Mesenchymal stem cell (in vitro differentiated cells and primary cell): ENCODE results near the gene LLGL2.
A peak's percentile ranks its signal among the peaks of the same experiment; 100 is the strongest.

Source experiments
- DNase-seq: peaks from one replicate; pipeline ENCODE4 v3.0.0-alpha.2; 2013
- H2AFZ ChIP-seq: one replicate; pipeline ENCODE4 v1.6.1; 2013; ENCODE audit warnings: low read depth, mild to moderate bottlenecking, control low read depth, inconsistent platforms, low read length, moderate library complexity
- H2AK5ac ChIP-seq: 2 replicates; pipeline ENCODE4 v1.6.1; 2013; ENCODE audit warnings: low read length, moderate library complexity, mild to moderate bottlenecking, inconsistent platforms; ENCODE audit not compliant: severe bottlenecking
- H2BK120ac ChIP-seq: one replicate; pipeline ENCODE4 v1.6.1; 2013; ENCODE audit warnings: low read depth, mild to moderate bottlenecking, inconsistent platforms, low read length, moderate library complexity
- H2BK12ac ChIP-seq, 2 experiments: one replicate each; pipeline ENCODE4 v1.6.1; 2013; ENCODE audit warnings: inconsistent platforms in 2 of 2, low read length in 2 of 2, mild to moderate bottlenecking in 2 of 2, moderate library complexity in 2 of 2, control low read depth in 1 of 2
- H2BK15ac ChIP-seq: one replicate; pipeline ENCODE4 v1.6.1; 2013; ENCODE audit warnings: mild to moderate bottlenecking, low read depth, inconsistent platforms; ENCODE audit not compliant: poor library complexity, severe bottlenecking
- H2BK5ac ChIP-seq: 2 replicates; pipeline ENCODE4 v1.6.1; 2013; ENCODE audit warnings: low read depth, mild to moderate bottlenecking, low read length, control low read depth, inconsistent platforms; ENCODE audit not compliant: poor library complexity, severe bottlenecking
- H3K14ac ChIP-seq, 2 experiments: one replicate each; pipeline ENCODE4 v1.6.1; 2013; ENCODE audit warnings: inconsistent platforms in 2 of 2, low read length in 2 of 2, control low read depth in 1 of 2, mild to moderate bottlenecking in 1 of 2, moderate library complexity in 1 of 2
- H3K18ac ChIP-seq, 2 experiments: one replicate each; pipeline ENCODE4 v1.6.1; 2013; ENCODE audit warnings: inconsistent platforms in 2 of 2, low read length in 2 of 2, control low read depth in 1 of 2, low read depth in 1 of 2, mild to moderate bottlenecking in 1 of 2
- H3K23ac ChIP-seq, 2 experiments: one replicate each; pipeline ENCODE4 v1.6.1; 2013; ENCODE audit warnings: inconsistent platforms in 2 of 2, low read length in 2 of 2, mild to moderate bottlenecking in 2 of 2, moderate library complexity in 2 of 2, control low read depth in 1 of 2
- H3K27ac ChIP-seq: 2 replicates; pipeline ENCODE4 v1.5.1; 2013; ENCODE audit warnings: mild to moderate bottlenecking, moderate library complexity, low read length, control low read depth, inconsistent platforms; ENCODE audit not compliant: poor library complexity, severe bottlenecking
- H3K27me3 ChIP-seq, 2 experiments: 2 replicates each; pipeline versions ENCODE4 v1.6.1 to v1.7.0; 2013; ENCODE audit warnings: low read length in 2 of 2, mild to moderate bottlenecking in 2 of 2, moderate library complexity in 2 of 2, control low read depth in 1 of 2, inconsistent platforms in 1 of 2; ENCODE audit not compliant: control insufficient read depth in 1 of 2, insufficient read depth in 1 of 2
- H3K36me3 ChIP-seq, 2 experiments: 2 replicates each; pipeline versions ENCODE4 v1.6.1 to v1.7.0; 2013; ENCODE audit warnings: low read length in 2 of 2, control low read depth in 1 of 2, inconsistent platforms in 1 of 2, low read depth in 1 of 2, mild to moderate bottlenecking in 1 of 2; ENCODE audit not compliant: insufficient read depth in 2 of 2, control insufficient read depth in 1 of 2
- H3K4ac ChIP-seq, 2 experiments: one replicate each; pipeline ENCODE4 v1.6.1; 2013; ENCODE audit warnings: inconsistent platforms in 2 of 2, low read length in 2 of 2, mild to moderate bottlenecking in 2 of 2, moderate library complexity in 2 of 2, control low read depth in 1 of 2, low read depth in 1 of 2
- H3K4me1 ChIP-seq: 2 replicates; pipeline ENCODE4 v1.6.1; 2013; ENCODE audit warnings: low read depth, low read length, control low read depth; ENCODE audit not compliant: control insufficient read depth, insufficient read depth
- H3K4me2 ChIP-seq: 2 replicates; pipeline ENCODE4 v1.6.1; 2013; ENCODE audit warnings: low read length, mild to moderate bottlenecking, inconsistent platforms; ENCODE audit not compliant: poor library complexity, severe bottlenecking
- H3K4me3 ChIP-seq, 2 experiments: 2 replicates each; pipeline versions ENCODE4 v1.5.1 to v1.7.0; 2013; ENCODE audit warnings: low read length in 2 of 2, mild to moderate bottlenecking in 2 of 2, control low read depth in 1 of 2, low read depth in 1 of 2; ENCODE audit not compliant: insufficient read depth in 1 of 2
- H3K79me1 ChIP-seq: replicated peaks from 2 replicates; pipeline ENCODE4 v1.6.1; 2013; ENCODE audit warnings: mild to moderate bottlenecking, control low read depth, low read length, inconsistent platforms; ENCODE audit not compliant: poor library complexity, severe bottlenecking
- H3K9ac ChIP-seq: 2 replicates; pipeline ENCODE4 v1.7.0; 2013; ENCODE audit warnings: mild to moderate bottlenecking, low read length, moderate library complexity
- H3K9me3 ChIP-seq: 2 replicates; pipeline ENCODE4 v1.7.0; 2013; ENCODE audit warnings: mild to moderate bottlenecking, low read length; ENCODE audit not compliant: control insufficient read depth
- H4K8ac ChIP-seq: one replicate; pipeline ENCODE4 v1.6.1; 2013; ENCODE audit warnings: inconsistent platforms, mild to moderate bottlenecking, low read length, moderate library complexity
- H4K91ac ChIP-seq: one replicate; pipeline ENCODE4 v1.6.1; 2013; ENCODE audit warnings: mild to moderate bottlenecking, low read length, inconsistent platforms
- WGBS: methylation state at CpG from one replicate; pipeline ENCODE4 v1.1.7; 2013; ENCODE audit warnings: mixed read lengths; 5-methylcytosine and 5-hydroxymethylcytosine counted together

The LLGL2 gene

DNA sequence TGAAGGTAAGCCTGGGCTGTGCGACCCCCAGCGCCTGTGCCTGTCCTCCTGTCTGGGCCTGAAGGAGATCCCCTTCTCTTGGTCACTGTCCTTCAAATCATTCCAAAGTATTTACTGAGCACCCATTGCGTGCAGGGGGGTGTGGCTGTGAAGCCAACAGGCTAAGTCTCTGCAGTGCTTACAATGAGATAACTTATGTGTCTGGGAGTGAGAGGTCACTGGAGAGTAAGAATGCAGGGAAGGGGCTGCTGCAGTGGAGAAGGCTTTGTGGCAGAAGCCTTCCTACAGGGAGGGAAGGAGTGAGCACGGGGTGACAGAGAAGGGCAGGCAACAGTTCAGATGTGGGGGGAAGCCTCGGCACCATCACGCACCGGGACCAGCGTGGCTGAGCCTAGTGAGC is 96.6 kb downstream of the LLGL2 start:
- H3K4me3 ChIP-seq, result no peak overlapping the region
- H3K4me1 ChIP-seq, result peaks cover 17% of the 10 kb centered on the region
- H3K14ac ChIP-seq, result peak overlapping the region in 1 of 2 experiments; percentile 14
- H3K4me2 ChIP-seq, result no peak overlapping the region
- H3K18ac ChIP-seq, result no peak overlapping the region
- no peak overlapping the region for H4K8ac ChIP-seq
- no peak overlapping the region for H4K91ac ChIP-seq
- H3K79me1 ChIP-seq, result no peaks in the 10 kb centered on the region
- no peak overlapping the region for H2BK120ac ChIP-seq
- H2AFZ ChIP-seq, result no peak overlapping the region
- peak; percentile 26 for DNase-seq
- no peak overlapping the region for H3K27ac ChIP-seq
- no peaks in the 10 kb centered on the region for H3K9me3 ChIP-seq
- H2BK12ac ChIP-seq, result no peak overlapping the region
- no peak overlapping the region for H2BK15ac ChIP-seq
- H3K23ac ChIP-seq, result no peak overlapping the region
- peaks cover 26 to 49% of the 10 kb centered on the region in 2 experiments for H3K27me3 ChIP-seq
- no peak overlapping the region for H2AK5ac ChIP-seq
- no peak overlapping the region for H2BK5ac ChIP-seq
- H3K9ac ChIP-seq, result no peak overlapping the region
- H3K4ac ChIP-seq, result no peak overlapping the region
- peaks cover 0 to 6% of the 10 kb centered on the region in 2 experiments for H3K36me3 ChIP-seq
- 87% methylated on average over 8 of the region's 8 CpGs for WGBS

DNA sequence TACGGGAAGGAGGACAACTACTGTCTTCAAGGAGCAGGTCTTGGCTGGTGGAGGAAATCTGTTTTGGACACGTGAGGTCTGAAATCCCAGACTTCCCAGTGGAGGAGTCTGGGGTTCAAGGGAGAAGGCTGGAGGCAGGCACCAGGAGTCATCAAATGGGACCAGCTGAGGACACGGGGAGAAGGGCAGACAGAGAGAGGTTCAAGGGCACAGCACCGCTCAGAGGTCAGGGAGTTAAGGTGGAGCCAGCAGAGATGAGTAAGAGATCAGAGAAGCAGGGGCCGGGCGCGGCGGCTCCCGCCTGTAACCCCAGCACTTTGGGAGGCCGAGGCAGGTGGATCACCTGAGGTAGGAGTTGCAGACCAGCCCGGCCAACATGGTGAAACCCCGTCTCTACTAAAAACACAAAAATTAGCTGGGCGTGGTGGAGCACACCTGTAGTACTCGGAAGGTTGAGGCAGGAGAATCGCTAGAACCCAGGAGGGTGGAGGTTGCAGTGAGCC is 97.3 kb downstream of the LLGL2 start:
- no peak overlapping the region for H2BK5ac ChIP-seq
- H3K4ac ChIP-seq, result no peak overlapping the region
- 92% methylated on average over 15 of the region's 15 CpGs for WGBS
- H2BK12ac ChIP-seq, result no peak overlapping the region
- H3K36me3 ChIP-seq, result peaks cover 0 to 10% of the 10 kb centered on the region in 2 experiments
- no peak overlapping the region for H3K4me2 ChIP-seq
- no peak overlapping the region for H4K91ac ChIP-seq
- no peak overlapping the region for H2AK5ac ChIP-seq
- no peak overlapping the region for H3K18ac ChIP-seq
- no peak overlapping the region for H2BK15ac ChIP-seq
- no peak overlapping the region for H2AFZ ChIP-seq
- no peak overlapping the region for H3K23ac ChIP-seq
- no peak overlapping the region for H2BK120ac ChIP-seq
- H3K9ac ChIP-seq, result no peak overlapping the region
- peaks cover 20 to 42% of the 10 kb centered on the region in 2 experiments for H3K27me3 ChIP-seq
- H3K79me1 ChIP-seq, result no peaks in the 10 kb centered on the region
- H3K4me3 ChIP-seq, result no peak overlapping the region
- peaks cover 17% of the 10 kb centered on the region for H3K4me1 ChIP-seq
- H3K14ac ChIP-seq, result no peak overlapping the region
- DNase-seq, result no peak
- no peak overlapping the region for H3K27ac ChIP-seq
- no peak overlapping the region for H4K8ac ChIP-seq
- no peaks in the 10 kb centered on the region for H3K9me3 ChIP-seq

DNA sequence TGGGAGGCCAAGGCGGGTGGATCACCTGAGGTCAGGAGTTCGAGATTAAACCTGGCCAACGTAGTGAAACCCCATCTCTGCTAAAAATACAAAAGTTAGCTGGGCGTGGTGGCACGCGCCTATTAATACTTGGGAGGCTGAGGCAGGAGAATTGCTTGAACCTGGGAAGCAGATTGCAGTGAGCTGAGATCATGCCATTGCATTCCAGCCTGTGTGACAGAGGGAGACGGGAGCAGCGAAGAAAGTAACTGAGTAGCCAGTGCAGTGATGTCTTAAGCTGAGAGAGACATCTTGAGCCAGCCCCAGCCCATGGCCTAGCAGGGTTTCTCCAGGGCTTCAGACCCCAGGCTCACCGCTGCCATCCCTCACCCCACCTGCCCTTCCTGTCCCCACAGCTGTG is 97.9 kb downstream of the LLGL2 start:
- no peak overlapping the region for H4K8ac ChIP-seq
- 84% methylated on average over 8 of the region's 9 CpGs for WGBS

GRCh38 chr17:75624021-75624420 is 98.5 kb downstream of the LLGL2 start:
- no peak for DNase-seq
- no peak overlapping the region for H3K4me3 ChIP-seq
- peaks cover 15 to 35% of the 10 kb centered on the region in 2 experiments for H3K27me3 ChIP-seq
- H3K18ac ChIP-seq, result no peak overlapping the region
- no peak overlapping the region for H3K4me2 ChIP-seq
- H3K36me3 ChIP-seq, result peaks cover 0 to 22% of the 10 kb centered on the region in 2 experiments
- no peak overlapping the region for H3K4ac ChIP-seq
- H2BK15ac ChIP-seq, result no peak overlapping the region
- H3K4me1 ChIP-seq, result peaks cover 17% of the 10 kb centered on the region
- H3K27ac ChIP-seq, result no peak overlapping the region
- no peak overlapping the region for H2AFZ ChIP-seq
- no peak overlapping the region for H3K9ac ChIP-seq
- no peak overlapping the region for H4K91ac ChIP-seq
- no peak overlapping the region for H2AK5ac ChIP-seq
- no peak overlapping the region for H2BK12ac ChIP-seq
- no peaks in the 10 kb centered on the region for H3K79me1 ChIP-seq
- H3K23ac ChIP-seq, result no peak overlapping the region
- H3K9me3 ChIP-seq, result no peaks in the 10 kb centered on the region
- H2BK5ac ChIP-seq, result no peak overlapping the region
- H2BK120ac ChIP-seq, result no peak overlapping the region
- WGBS, result 91% methylated on average over 12 of the region's 12 CpGs
- no peak overlapping the region for H3K14ac ChIP-seq
- no peak overlapping the region for H4K8ac ChIP-seq

More for the DNA sequence above, 97.9 kb downstream of the LLGL2 start:
- H4K91ac ChIP-seq, result no peak overlapping the region
- H3K79me1 ChIP-seq, result no peaks in the 10 kb centered on the region
- no peak overlapping the region for H2BK120ac ChIP-seq
- H3K4me1 ChIP-seq, result peaks cover 17% of the 10 kb centered on the region
- no peak overlapping the region for H3K4me3 ChIP-seq
- no peaks in the 10 kb centered on the region for H3K9me3 ChIP-seq
- no peak overlapping the region for H2BK5ac ChIP-seq
- no peak overlapping the region for H3K14ac ChIP-seq
- H3K4me2 ChIP-seq, result no peak overlapping the region
- no peak overlapping the region for H3K9ac ChIP-seq
- no peak for DNase-seq
- no peak overlapping the region for H3K23ac ChIP-seq
- H3K4ac ChIP-seq, result no peak overlapping the region
- no peak overlapping the region for H2BK15ac ChIP-seq
- H3K18ac ChIP-seq, result no peak overlapping the region
- H2BK12ac ChIP-seq, result no peak overlapping the region
- peak overlapping the region; percentile 4 for H2AK5ac ChIP-seq
- H3K27ac ChIP-seq, result no peak overlapping the region
- H3K36me3 ChIP-seq, result peaks cover 0 to 15% of the 10 kb centered on the region in 2 experiments
- H3K27me3 ChIP-seq, result peaks cover 17 to 38% of the 10 kb centered on the region in 2 experiments
- no peak overlapping the region for H2AFZ ChIP-seq
